ENCODE results near the gene RAD51B.
"Not testable (repeated sequence)": the region's sequence is repeated elsewhere in the genome, so short reads cannot be mapped to it uniquely, and the experiment has no call there.

The RAD51B gene

GRCh38 chr14:68094752-68095151 lies 275.2 kb downstream of the RAD51B start:
- no peak for DNase-seq (ENCODE audit: low read depth)
- no peak for TF ChIP-seq CTCF (conservative IDR thresholded peaks at IDR 0.05; ENCODE audit: control insufficient read depth, insufficient read depth, low read depth, low read length)

GRCh38 chr14:68097727-68098126 lies 278.1 kb downstream of the RAD51B start:
- no peak overlapping the region for H3K4me3 ChIP-seq (ENCODE audit: control insufficient read depth, low read depth, low read length)
- DNase-seq (ENCODE audit: low read depth): no peak
- no peak for TF ChIP-seq CTCF (conservative IDR thresholded peaks at IDR 0.05; ENCODE audit: control insufficient read depth, insufficient read depth, low read depth, low read length)

More at GRCh38 chr14:68094752-68095151, 275.2 kb downstream of the RAD51B start:
- H3K4me3 ChIP-seq (ENCODE audit: control insufficient read depth, low read depth, low read length): no peak overlapping the region

- no peak for DNase-seq (ENCODE audit: low read depth)
- H3K4me3 ChIP-seq (ENCODE audit: control insufficient read depth, low read depth, low read length): no peak overlapping the region
- no peak for TF ChIP-seq CTCF (conservative IDR thresholded peaks at IDR 0.05; ENCODE audit: control insufficient read depth, insufficient read depth, low read depth, low read length)
These were observed 279.3 kb downstream of the RAD51B start for GRCh38 chr14:68098834-68099233.

GRCh38 chr14:68099495-68100045 lies 280.0 kb downstream of the RAD51B start:
- no peak for TF ChIP-seq CTCF (conservative IDR thresholded peaks at IDR 0.05; ENCODE audit: control insufficient read depth, insufficient read depth, low read depth, low read length)
- DNase-seq (ENCODE audit: low read depth): no peak
- no peak overlapping the region for H3K4me3 ChIP-seq (ENCODE audit: control insufficient read depth, low read depth, low read length)

GRCh38 chr14:68101715-68102301 lies 282.2 kb downstream of the RAD51B start:
- not testable (repeated sequence) for H3K4me3 ChIP-seq (ENCODE audit: control insufficient read depth, low read depth, low read length); DNase-seq (ENCODE audit: low read depth)

- H3K4me3 ChIP-seq (ENCODE audit: control insufficient read depth, low read depth, low read length): no peak overlapping the region
- no peak for TF ChIP-seq CTCF (conservative IDR thresholded peaks at IDR 0.05; ENCODE audit: control insufficient read depth, insufficient read depth, low read depth, low read length)
- no peak for DNase-seq (ENCODE audit: low read depth)
These were observed 284.3 kb downstream of the RAD51B start for GRCh38 chr14:68103853-68104252.

- TF ChIP-seq CTCF (conservative IDR thresholded peaks at IDR 0.05; ENCODE audit: control insufficient read depth, insufficient read depth, low read depth, low read length): no peak
- no peak overlapping the region for H3K4me3 ChIP-seq (ENCODE audit: control insufficient read depth, low read depth, low read length)
- DNase-seq (ENCODE audit: low read depth): peak; percentile 73
These were observed 284.9 kb downstream of the RAD51B start for GRCh38 chr14:68104518-68104917.

All from fibroblast of mammary gland (primary cell).